Kidney glomerular epithelial cell (primary cell): ENCODE results near the gene SHMT1.
"Not testable (repeated sequence)": the region's sequence is repeated elsewhere in the genome, so short reads cannot be mapped to it uniquely, and the experiment has no call there.

Experiments used
- DNase-seq: peaks from one replicate; lab custom pipeline; 2025; lab: John Stamatoyannopoulos, UW

SHMT1 gene

GRCh38 chr17:18326039-18326438 is 37.3 kb downstream of the SHMT1 start:
- no peak for DNase-seq

DNA sequence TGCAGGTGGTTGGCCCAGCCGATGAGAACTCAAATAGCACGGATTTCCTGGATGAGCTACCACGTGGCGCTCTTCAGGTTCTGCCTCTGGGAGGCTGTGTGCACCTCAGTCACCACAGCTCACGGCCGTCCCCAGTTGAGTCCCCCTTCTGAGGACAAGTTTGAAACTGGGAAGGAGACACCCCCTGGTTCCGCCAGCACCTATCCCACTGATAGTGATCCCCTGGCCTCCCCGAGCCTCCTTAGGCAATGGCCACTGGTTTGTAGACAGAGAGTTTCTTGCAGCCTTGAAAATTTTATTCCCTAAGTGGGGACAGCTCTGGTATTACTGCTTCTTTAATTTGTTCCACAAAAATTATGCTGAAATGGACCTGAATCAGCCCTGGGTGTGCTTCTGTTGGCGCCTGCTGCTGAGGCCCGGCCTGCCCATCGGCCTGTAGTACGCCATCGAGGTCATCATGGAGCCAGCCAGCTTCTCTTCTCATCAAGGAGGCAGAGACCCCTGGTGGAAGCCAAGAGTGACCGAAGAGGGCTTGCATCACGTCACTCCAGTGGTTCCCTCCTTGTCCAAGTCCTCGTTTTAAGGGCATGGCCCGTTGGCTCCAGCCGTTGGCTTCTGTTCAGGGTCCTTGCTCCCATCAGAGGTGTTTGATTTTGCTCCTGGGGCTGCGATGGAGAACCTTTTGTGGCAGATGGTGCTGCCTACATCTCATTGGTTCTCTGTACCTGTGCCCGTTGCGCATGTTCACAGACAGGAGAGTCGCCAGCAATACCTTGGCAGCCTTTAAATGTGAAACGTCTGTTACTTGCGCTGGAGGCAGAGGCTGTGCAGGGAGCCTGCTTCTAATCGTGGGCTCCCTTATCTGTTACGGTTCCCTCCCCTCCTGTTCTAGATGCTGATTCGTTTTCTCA is 39.0 kb downstream of the SHMT1 start:
- no peak for DNase-seq

- no peak for DNase-seq
Observed at GRCh38 chr17:18323507-18324139, 39.7 kb downstream of the SHMT1 start.

- no peak for DNase-seq
Observed at GRCh38 chr17:18323007-18323406, 40.3 kb downstream of the SHMT1 start.

DNA sequence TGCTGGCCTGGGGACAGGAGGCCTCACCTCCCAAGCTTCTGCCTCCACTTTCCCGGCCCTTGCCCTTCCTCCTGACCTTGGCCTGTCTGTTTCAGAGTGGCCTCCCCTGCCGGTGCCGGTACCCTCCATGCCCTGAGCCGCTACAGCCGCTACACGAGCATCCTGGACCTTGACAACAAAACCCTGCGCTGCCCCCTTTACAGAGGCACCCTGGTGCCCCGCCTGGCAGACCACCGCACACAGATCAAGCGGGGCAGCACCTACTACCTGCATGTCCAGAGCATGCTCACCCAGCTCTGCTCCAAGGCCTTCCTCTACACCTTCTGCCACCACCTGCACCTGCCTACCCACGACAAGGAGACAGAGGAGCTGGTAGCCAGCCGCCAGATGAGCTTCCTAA is 40.8 kb downstream of the SHMT1 start:
- no peak for DNase-seq

DNA sequence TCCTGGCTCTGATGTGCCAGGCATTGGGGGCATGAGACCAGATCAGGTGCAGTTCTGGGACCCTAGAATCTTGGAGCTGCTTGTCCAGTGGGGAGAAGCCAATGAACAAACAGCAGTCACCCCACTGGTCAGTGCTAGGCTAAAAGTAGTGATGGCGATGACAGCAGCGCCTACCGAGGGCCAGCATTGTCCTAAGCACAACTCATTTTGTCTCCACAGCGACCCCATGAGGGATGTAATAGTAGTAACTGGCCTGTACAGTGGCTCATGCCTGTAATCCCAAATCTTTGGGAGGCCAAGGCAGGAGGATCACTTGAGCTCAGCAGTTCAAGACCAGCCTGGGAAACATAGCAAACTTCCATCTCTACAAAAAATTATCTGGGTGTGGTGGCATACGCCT is 42.0 kb downstream of the SHMT1 start:
- DNase-seq, result no peak

- DNase-seq, result no peak
Observed at GRCh38 chr17:18320301-18320700, 43.0 kb downstream of the SHMT1 start.

GRCh38 chr17:18319604-18320256 is 43.6 kb downstream of the SHMT1 start:
- DNase-seq, result peak; percentile 6

DNA sequence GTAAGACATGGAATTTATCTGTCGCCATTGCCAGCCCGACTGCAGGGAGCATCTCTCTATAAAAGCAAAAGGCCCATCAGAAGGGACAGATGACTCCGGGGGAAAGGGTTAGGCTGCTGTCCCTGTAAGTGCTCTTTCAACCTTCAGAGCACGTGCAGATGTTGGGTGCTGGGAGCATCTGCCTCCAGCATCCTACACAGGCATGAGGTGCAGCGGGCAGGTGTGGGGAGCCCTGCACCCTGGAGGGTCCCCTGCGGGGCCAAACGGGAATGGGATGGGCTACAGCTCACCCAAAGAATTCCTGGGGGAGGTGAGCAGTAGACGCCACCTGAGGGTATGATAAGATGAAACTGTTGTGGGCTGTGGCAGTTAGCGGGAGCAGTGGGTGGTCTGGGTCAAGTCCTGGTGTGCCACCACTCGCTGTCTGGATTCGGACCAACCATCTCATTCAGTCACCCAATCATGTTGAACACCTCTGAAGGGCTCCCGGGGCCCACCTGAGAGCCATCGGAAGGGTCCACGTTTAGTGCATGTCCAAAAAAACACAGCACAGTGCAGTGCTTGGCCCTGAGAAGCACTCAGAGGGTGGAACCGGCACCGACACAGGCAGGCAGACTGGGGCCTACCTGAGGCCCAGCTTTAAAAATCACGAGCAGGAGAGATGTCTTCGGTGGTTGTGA is 44.4 kb downstream of the SHMT1 start:
- no peak for DNase-seq

GRCh38 chr17:18318117-18318516 is 45.2 kb downstream of the SHMT1 start:
- no peak for DNase-seq

- DNase-seq, result no peak
Observed at GRCh38 chr17:18315961-18316360, 47.4 kb downstream of the SHMT1 start.

DNA sequence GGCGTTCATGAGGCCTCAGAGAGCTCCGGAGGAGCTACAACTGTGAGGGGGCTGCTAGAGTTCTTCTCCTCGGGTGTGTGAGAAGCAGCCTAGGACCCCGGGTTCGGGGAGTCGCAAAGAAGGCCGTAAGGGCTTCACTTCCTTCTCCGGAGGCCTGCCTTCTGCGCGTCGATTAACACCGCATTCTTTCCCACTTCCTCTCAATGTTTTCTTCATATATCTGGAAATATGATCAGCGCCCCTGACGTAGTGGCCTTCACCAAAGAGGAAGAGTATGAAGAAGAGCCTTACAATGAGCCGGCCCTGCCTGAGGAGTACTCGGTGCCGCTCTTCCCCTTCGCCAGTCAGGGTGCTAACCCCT is 47.8 kb downstream of the SHMT1 start:
- DNase-seq, result no peak

DNA sequence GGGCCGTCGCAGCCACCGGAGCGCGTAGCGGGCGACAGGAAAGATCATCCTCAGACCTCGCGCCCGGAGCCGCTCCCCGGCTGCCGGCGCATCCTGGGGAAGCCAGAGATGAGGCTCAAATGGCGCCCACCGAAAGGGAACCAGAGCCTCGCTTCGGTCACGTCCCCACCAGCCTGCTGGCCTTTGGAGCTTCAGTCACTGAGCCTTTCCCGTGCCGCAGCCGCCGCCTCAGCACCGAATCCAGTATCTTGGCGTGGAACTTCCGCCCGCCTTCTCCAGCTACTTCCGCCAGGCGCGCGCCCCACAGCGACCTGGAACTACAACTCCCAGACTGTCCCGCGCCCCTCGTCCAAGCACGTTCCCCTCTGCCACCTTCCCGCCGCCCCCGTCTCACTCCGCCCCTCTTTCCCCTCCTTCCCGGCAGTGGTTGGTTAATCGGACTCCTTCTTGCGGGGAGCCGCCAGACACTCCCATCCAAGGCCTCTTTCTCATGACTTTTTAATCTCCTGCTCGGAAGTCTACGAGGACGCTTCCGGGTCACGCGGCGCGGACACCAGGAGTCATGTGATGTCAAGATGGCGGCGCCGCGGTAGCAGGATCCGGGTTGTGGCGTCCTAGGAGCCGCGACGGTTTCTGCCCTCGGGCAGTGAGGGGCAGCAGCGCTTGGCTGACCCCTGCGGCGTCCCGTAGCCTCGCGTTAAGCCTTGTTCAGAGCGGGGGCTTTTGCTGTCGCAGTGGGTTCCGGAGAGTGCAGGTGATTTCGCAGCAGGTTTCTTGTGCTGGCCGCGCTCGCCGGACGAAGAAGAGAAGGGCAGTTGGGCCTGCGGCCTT is 48.4 kb downstream of the SHMT1 start, which contains the start of the genes SMCR8 and TOP3A:
SMCR8 (plus strand) TSS at position 563 of the 831 bp plus-strand sequence. CDS start 497 bp downstream, outside the sequence.
TOP3A (minus strand) TSS at position 264 of the 831 bp plus-strand sequence; CDS start at position 48, 216 bp downstream.
- DNase-seq, result peak; percentile 94

GRCh38 chr17:18314059-18314730 is 49.2 kb downstream of the SHMT1 start:
- peak; percentile 9 for DNase-seq

- no peak for DNase-seq
Observed at GRCh38 chr17:18309202-18309601, 54.1 kb downstream of the SHMT1 start.

- not testable (repeated sequence) for DNase-seq
Observed at GRCh38 chr17:18303206-18303605, 60.1 kb downstream of the SHMT1 start.

- DNase-seq, result no peak
Observed at GRCh38 chr17:18300725-18301480, 62.4 kb downstream of the SHMT1 start.

DNA sequence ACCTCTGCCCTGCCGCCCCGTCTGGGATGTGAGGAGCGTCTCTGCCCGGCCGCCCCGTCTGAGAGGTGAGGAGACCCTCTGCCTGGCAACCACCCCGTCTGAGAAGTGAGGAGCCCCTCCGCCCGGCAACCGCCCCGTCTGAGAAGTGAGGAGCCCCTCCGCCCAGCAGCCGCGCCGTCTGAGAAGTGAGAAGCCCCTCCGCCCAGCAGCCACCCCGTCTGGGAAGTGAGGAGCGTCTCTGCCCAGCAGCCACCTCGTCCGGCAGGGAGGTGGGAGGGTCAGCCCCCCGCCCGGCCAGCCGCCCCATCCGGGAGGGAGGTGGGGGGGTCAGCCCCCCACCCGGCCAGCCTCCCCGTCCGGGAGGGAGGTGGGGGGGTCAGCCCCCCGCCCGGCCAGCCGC is 65.3 kb downstream of the SHMT1 start:
- not testable (repeated sequence) for DNase-seq

DNA sequence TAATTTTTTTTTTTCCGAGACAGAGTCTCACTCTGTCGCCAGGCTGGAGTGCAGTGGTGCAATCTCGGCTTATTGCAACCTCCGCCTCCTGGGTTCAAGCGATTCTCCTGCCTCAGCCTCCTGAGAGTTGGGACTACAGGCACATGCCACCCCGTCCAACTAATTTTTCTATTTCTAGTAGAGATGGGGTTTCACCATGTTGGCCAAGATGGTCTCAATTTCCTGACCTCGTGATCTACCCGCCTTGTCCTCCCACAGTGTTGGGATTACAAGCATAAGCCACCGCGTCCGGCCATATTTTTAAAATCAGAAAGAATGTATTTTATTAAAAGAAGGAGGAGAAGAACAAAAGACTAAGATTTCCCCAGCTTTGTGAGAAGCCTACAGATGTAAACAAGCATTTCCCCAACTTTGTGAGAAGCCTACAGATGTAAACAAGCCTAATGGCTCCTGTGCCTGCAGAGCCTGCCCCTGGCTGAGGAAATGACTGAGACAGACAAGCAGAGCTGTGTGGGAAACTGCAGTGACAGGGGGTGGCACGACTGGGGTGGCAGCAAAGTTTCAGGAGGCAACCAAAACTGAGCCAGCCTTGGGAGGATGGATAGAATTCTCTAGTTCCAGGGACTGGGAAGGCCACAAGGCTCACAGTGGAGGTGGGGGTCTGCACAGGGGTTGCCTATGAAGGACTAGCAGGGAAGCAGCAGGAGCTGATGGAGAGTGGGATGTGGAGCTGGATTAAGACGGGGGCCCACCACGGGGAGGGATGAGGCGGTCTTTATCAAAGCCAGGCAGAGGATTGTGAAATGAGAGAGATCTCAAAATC is 71.4 kb downstream of the SHMT1 start:
- DNase-seq, result no peak
